OCI-LY1 (cell line): ENCODE data around the gene ZDHHC11.

Experiments
- H2AFZ ChIP-seq: fragments of 200-600 bp; sonication (generic), shearing (Covaris generic); 2 replicates; pipeline ENCODE4 v1.6.0; 2014; ENCODE audit warnings: antibody characterized with exemption, mild to moderate bottlenecking, low read length
- H3F3A ChIP-seq: fragments of 200-600 bp; sonication (generic), shearing (Covaris generic); 2 replicates; pipeline ENCODE4 v1.6.0; 2014; ENCODE audit warnings: mild to moderate bottlenecking, antibody characterized with exemption, low read length, moderate library complexity; ENCODE audit not compliant: insufficient read depth
- H3K27ac ChIP-seq: fragments of 200-600 bp; sonication (generic); 2 replicates; pipeline ENCODE4 v1.5.1; 2014; ENCODE audit warnings: low read length, mixed run types, mild to moderate bottlenecking, low read depth; ENCODE audit not compliant: poor library complexity, severe bottlenecking
- H3K27me3 ChIP-seq: fragments of 200-600 bp; sonication (generic); 2 replicates; pipeline ENCODE4 v1.6.0; 2014; ENCODE audit warnings: antibody characterized with exemption, mild to moderate bottlenecking, low read length, moderate library complexity; ENCODE audit not compliant: insufficient read depth
- H3K36me3 ChIP-seq: fragments of 200-600 bp; sonication (generic); 2 replicates; pipeline ENCODE4 v1.6.1; 2014; ENCODE audit warnings: mild to moderate bottlenecking, antibody characterized with exemption, low read length, moderate library complexity, mixed read lengths; ENCODE audit not compliant: insufficient read depth
- H3K4me1 ChIP-seq: fragments of 200-600 bp; sonication (generic); 2 replicates; pipeline ENCODE4 v1.5.1; 2014; ENCODE audit warnings: mild to moderate bottlenecking, low read length, moderate library complexity; ENCODE audit not compliant: insufficient read depth, severe bottlenecking
- H3K4me2 ChIP-seq: fragments of 200-600 bp; sonication (generic), shearing (Covaris generic); 2 replicates; pipeline ENCODE4 v1.6.1; 2014; ENCODE audit warnings: low read length
- H3K4me3 ChIP-seq: fragments of 200-600 bp; sonication (generic); 2 replicates; pipeline ENCODE4 v1.5.1; 2014; ENCODE audit warnings: low read length, low read depth, mild to moderate bottlenecking, mixed read lengths; ENCODE audit not compliant: poor library complexity, severe bottlenecking
- H3K79me2 ChIP-seq: fragments of 200-600 bp; shearing (Covaris generic); 2 replicates; pipeline ENCODE4 v1.6.1; 2016; ENCODE audit warnings: mixed run types, low read length, mixed read lengths; ENCODE audit not compliant: insufficient read depth
- H3K9ac ChIP-seq: fragments of 200-600 bp; sonication (generic), shearing (Covaris generic); 2 replicates; pipeline ENCODE4 v1.6.1; 2014; ENCODE audit warnings: mild to moderate bottlenecking, low read length, mixed read lengths
- H3K9me2 ChIP-seq: fragments of 200-600 bp; sonication (generic), shearing (Covaris generic); 2 replicates; pipeline ENCODE4 v1.6.1; 2014; ENCODE audit warnings: low read depth, mild to moderate bottlenecking, low read length, mixed read lengths
- H3K9me3 ChIP-seq: fragments of 200-600 bp; shearing (Covaris generic); 2 replicates; pipeline ENCODE4 v1.6.1; 2014; ENCODE audit warnings: low read length, mixed read lengths
- H4K20me1 ChIP-seq: fragments of 200-600 bp; sonication (generic), shearing (Covaris generic); 2 replicates; pipeline ENCODE4 v1.6.0; 2016; ENCODE audit warnings: mild to moderate bottlenecking, low read length; ENCODE audit not compliant: insufficient read depth
- EZH2 ChIP-seq: fragments of 200-600 bp; sonication (generic), shearing (Covaris generic); IDR thresholded peaks from 2 replicates; pipeline ENCODE4 v1.8.0; 2017; ENCODE audit warnings: borderline replicate concordance, mixed run types, mild to moderate bottlenecking, antibody characterized with exemption, low read length, moderate library complexity, mixed read lengths
- TF ChIP-seq, protein P1 (sequence below): fragments of 200-600 bp; sonication (generic), shearing (Covaris generic); IDR thresholded peaks from 2 replicates; pipeline ENCODE4 v1.5.1; 2017; ENCODE audit warnings: mild to moderate bottlenecking, antibody characterized with exemption, low read length, moderate library complexity, mixed read lengths

The ZDHHC11 gene

DNA sequence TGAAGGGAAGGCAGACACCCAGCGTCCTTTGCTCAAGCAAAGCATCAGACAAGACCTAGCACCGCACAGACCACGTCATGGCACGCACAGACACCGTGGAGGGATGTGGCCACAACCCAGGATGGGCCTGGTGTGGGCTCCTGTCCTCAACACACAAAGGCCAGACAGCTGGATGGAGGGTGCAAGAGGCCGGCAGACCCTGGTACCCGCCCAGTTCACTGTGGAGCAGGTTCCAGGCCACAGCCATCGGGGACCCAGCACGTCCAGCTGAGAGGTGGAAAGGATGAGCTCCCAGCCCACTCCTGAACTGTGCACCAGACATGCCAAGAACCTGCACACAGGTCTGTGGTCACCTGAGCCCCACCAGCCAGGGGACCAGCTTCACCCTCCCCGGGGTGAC lies 15.0 kb upstream of the ZDHHC11 start:
- no peaks in the 10 kb centered on the region for H4K20me1 ChIP-seq
- H3F3A ChIP-seq = no peaks in the 10 kb centered on the region
- H3K4me3 ChIP-seq = no peak overlapping the region
- H3K79me2 ChIP-seq = no peaks in the 10 kb centered on the region
- H2AFZ ChIP-seq = no peak overlapping the region
- no peak for TF ChIP-seq EZH2
- TF ChIP-seq, protein P1, sequence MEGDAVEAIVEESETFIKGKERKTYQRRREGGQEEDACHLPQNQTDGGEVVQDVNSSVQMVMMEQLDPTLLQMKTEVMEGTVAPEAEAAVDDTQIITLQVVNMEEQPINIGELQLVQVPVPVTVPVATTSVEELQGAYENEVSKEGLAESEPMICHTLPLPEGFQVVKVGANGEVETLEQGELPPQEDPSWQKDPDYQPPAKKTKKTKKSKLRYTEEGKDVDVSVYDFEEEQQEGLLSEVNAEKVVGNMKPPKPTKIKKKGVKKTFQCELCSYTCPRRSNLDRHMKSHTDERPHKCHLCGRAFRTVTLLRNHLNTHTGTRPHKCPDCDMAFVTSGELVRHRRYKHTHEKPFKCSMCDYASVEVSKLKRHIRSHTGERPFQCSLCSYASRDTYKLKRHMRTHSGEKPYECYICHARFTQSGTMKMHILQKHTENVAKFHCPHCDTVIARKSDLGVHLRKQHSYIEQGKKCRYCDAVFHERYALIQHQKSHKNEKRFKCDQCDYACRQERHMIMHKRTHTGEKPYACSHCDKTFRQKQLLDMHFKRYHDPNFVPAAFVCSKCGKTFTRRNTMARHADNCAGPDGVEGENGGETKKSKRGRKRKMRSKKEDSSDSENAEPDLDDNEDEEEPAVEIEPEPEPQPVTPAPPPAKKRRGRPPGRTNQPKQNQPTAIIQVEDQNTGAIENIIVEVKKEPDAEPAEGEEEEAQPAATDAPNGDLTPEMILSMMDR = no peak
- H3K4me1 ChIP-seq = no peaks in the 10 kb centered on the region
- H3K9me3 ChIP-seq = no peaks in the 10 kb centered on the region
- H3K9ac ChIP-seq = no peak overlapping the region
- H3K4me2 ChIP-seq = no peak overlapping the region
- no peak overlapping the region for H3K27ac ChIP-seq
- peaks cover 81% of the 10 kb centered on the region for H3K36me3 ChIP-seq
- no peaks in the 10 kb centered on the region for H3K9me2 ChIP-seq
- no peaks in the 10 kb centered on the region for H3K27me3 ChIP-seq

DNA sequence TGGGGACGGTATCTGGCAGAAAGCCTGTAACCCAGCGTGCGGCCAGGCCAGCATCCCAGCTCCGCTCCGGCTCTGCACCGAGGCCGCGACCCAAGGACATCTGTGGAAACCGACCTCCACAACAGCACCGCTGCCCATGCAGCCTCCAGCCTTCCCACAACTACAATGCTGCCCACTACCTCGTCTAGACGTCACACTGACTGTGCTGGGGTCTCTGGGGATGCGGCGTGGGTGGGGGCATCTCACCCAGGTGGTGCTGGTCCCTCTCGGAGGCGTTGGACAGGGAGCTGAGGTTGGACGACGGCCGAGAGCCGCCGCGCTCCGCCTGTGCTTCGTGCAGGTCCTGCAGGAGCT lies 14.4 kb upstream of the ZDHHC11 start:
- Histone ChIP-seq H3K9ac (no peak overlapping the region), H3K4me2 (no peak overlapping the region), H3K36me3 (peaks cover 74% of the 10 kb centered on the region), H3K9me3 (no peaks in the 10 kb centered on the region), H2AFZ (no peak overlapping the region), H3K27me3 (no peaks in the 10 kb centered on the region), H3K9me2 (no peaks in the 10 kb centered on the region), H3K79me2 (no peaks in the 10 kb centered on the region), H3K4me3 (no peak overlapping the region), H4K20me1 (no peaks in the 10 kb centered on the region), H3K27ac (no peak overlapping the region), H3F3A (no peaks in the 10 kb centered on the region), H3K4me1 (no peaks in the 10 kb centered on the region)
- no peak for TF ChIP-seq EZH2
- TF ChIP-seq, protein P1 = no peak

DNA sequence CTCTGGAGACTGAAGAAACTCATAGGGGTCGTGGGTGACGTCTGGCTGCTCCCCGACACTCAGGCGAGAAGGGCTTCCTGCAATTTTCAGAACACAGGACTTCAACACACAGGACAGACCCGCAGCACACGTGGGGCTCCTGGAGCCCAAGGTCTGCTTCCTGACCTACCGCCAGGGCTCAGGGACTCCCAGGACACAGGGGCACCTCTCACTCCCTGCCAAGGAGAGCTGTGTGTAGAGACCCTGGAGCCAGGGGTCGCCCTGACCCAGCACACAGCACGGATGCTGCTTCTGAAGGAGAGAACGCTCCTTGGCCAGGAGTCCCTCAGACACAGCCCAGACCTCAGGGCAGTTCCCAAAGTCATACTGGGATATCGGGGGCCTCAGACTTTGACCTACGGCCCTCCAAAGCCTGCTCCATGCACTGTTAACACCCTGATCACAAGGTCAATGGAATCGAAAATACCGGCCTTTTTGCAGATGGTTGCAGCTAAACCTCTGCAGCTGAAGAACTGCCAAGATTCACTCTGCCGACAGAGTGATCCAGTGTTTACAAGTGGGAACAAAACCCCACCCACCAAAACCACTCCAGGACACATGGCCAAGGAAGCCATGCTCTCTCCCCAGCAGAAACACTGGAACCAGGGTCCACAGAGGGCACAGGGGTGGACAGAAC lies 13.8 kb upstream of the ZDHHC11 start:
- no peaks in the 10 kb centered on the region for H3K79me2 ChIP-seq
- no peaks in the 10 kb centered on the region for H3F3A ChIP-seq
- H3K4me2 ChIP-seq = no peak overlapping the region
- peaks cover 69% of the 10 kb centered on the region for H3K36me3 ChIP-seq
- TF ChIP-seq, protein P1 = no peak
- TF ChIP-seq EZH2 = no peak
- H3K4me1 ChIP-seq = no peaks in the 10 kb centered on the region
- no peak overlapping the region for H3K4me3 ChIP-seq
- H4K20me1 ChIP-seq = no peaks in the 10 kb centered on the region
- H3K9me2 ChIP-seq = no peaks in the 10 kb centered on the region
- H3K27me3 ChIP-seq = no peaks in the 10 kb centered on the region
- no peak overlapping the region for H3K27ac ChIP-seq
- no peak overlapping the region for H2AFZ ChIP-seq
- H3K9me3 ChIP-seq = no peaks in the 10 kb centered on the region
- H3K9ac ChIP-seq = no peak overlapping the region
